Measurements from ENCODE around the gene OGDH.

OGDH gene

GRCh38 chr7:44735403-44736165 is 129.2 kb downstream of the OGDH start:
- DNase-seq (ENCODE audit: low read depth in 2 of 2, low spot score in 1 of 2) = no peak

GRCh38 chr7:44736896-44737295 is 130.5 kb downstream of the OGDH start:
- DNase-seq (ENCODE audit: low read depth in 2 of 2, low spot score in 1 of 2) = no peak

GRCh38 chr7:44738051-44738723 is 131.8 kb downstream of the OGDH start:
- no peak for DNase-seq (ENCODE audit: low read depth in 2 of 2, low spot score in 1 of 2)

- DNase-seq (ENCODE audit: low read depth in 2 of 2, low spot score in 1 of 2) = no peak
These were observed 132.6 kb downstream of the OGDH start for GRCh38 chr7:44738876-44739665.

GRCh38 chr7:44740055-44740454 is 133.6 kb downstream of the OGDH start:
- DNase-seq (ENCODE audit: low read depth in 2 of 2, low spot score in 1 of 2) = no peak

- DNase-seq (ENCODE audit: low read depth in 2 of 2, low spot score in 1 of 2) = no peak
These were observed 137.3 kb downstream of the OGDH start for GRCh38 chr7:44743750-44744149.

GRCh38 chr7:44748045-44748947 is 141.9 kb downstream of the OGDH start, which contains the start of gene ZMIZ2:
Gene ZMIZ2 (plus strand): TSS chr7:44748847. CDS start chr7:44756250, 7,403 bp downstream.
- DNase-seq (ENCODE audit: low read depth in 2 of 2, low spot score in 1 of 2) = peak; percentile 79 to 82

GRCh38 chr7:44748948-44749731 is 142.7 kb downstream of the OGDH start:
- DNase-seq (ENCODE audit: low read depth in 2 of 2, low spot score in 1 of 2) = no peak

GRCh38 chr7:44749992-44750391 is 143.6 kb downstream of the OGDH start:
- no peak for DNase-seq (ENCODE audit: low read depth in 2 of 2, low spot score in 1 of 2)

GRCh38 chr7:44750424-44750823 is 144.0 kb downstream of the OGDH start:
- DNase-seq (ENCODE audit: low read depth in 2 of 2, low spot score in 1 of 2) = no peak

GRCh38 chr7:44750921-44751571 is 144.6 kb downstream of the OGDH start:
- peak in 1 of 2 donors; percentile 30 for DNase-seq (ENCODE audit: low read depth in 2 of 2, low spot score in 1 of 2)

- DNase-seq (ENCODE audit: low read depth in 2 of 2, low spot score in 1 of 2) = no peak
These were observed 146.4 kb downstream of the OGDH start for GRCh38 chr7:44752822-44753221.

GRCh38 chr7:44754802-44755697 is 148.6 kb downstream of the OGDH start:
- no peak for DNase-seq (ENCODE audit: low read depth in 2 of 2, low spot score in 1 of 2)

- no peak for DNase-seq (ENCODE audit: low read depth in 2 of 2, low spot score in 1 of 2)
These were observed 149.5 kb downstream of the OGDH start for GRCh38 chr7:44755698-44756627.

- no peak for DNase-seq (ENCODE audit: low read depth in 2 of 2, low spot score in 1 of 2)
These were observed 150.5 kb downstream of the OGDH start for GRCh38 chr7:44756904-44757303.

- no peak for DNase-seq (ENCODE audit: low read depth in 2 of 2, low spot score in 1 of 2)
These were observed 150.9 kb downstream of the OGDH start for GRCh38 chr7:44757311-44757710.

- DNase-seq (ENCODE audit: low read depth in 2 of 2, low spot score in 1 of 2) = no peak
These were observed 151.3 kb downstream of the OGDH start for GRCh38 chr7:44757739-44758138.
